ENCODE results near the gene KIAA1328.
A peak's percentile ranks its signal among the peaks of the same experiment; 100 is the strongest.

The KIAA1328 gene

DNA sequence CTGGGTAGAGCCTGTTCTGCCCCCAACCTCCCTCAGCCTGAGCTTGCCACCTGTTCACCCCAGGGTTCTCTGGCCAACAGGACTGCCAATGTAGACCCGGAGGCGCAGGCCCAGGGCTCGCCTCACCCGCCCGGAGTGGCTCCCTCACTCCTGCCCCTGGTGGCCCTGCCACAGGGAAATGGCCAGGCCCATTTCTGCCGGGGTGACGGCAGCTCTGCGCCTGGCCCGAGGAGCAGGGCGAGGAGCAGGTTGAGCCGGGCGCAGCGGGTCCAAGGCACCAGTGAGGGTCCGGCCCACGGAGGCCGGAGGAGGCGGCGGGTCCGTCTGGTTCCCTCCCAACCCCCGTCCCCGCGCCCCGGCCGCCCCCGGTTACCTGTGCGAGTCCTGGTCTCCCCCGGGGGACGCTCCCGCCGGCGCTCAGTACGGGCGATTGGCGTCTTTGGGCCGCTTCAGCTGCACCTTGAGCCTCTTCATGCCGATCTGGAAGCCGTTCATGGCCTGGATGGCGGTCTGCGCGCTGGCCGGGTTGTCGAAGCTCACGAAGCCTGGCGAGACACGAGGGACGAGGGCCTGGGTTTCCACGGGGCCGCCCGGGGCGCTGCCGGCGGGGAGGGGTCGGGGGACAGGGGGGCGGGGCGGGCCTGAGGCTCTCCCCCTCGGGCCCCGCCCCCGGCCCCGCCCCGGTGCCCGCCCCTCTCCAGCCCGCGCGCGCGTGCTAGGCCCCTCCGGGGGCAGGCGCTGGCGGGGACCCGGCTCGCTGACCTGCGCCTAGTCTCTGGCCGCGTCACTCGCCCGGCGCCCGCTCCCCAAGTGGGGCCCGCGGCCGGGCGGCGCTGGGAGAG, 424.7 kb downstream of the KIAA1328 start:
- Mint-ChIP-seq H3K27ac (no peak overlapping the region), H3K4me1 (ENCODE audit: low read depth) (peaks cover 6% of the 10 kb centered on the region), H3K27me3 (peaks cover 65% of the 10 kb centered on the region), H3K4me3 (no peak overlapping the region), H3K9me3 (peaks cover 1% of the 10 kb centered on the region), H3K36me3 (ENCODE audit: low read depth) (no peaks in the 10 kb centered on the region)
- DNase-seq: no peak

- no peak for DNase-seq
- peaks cover 6% of the 10 kb centered on the region for H3K4me1 Mint-ChIP-seq (ENCODE audit: low read depth)
- no peak overlapping the region for H3K27ac Mint-ChIP-seq
- peak overlapping the region; percentile 60 for H3K4me3 Mint-ChIP-seq
- H3K27me3 Mint-ChIP-seq: peaks cover 68% of the 10 kb centered on the region
- no peaks in the 10 kb centered on the region for H3K36me3 Mint-ChIP-seq (ENCODE audit: low read depth)
- H3K9me3 Mint-ChIP-seq: no peaks in the 10 kb centered on the region
Observed at GRCh38 chr18:37254236-37254754, 425.4 kb downstream of the KIAA1328 start.

GRCh38 chr18:37254973-37255372, 426.0 kb downstream of the KIAA1328 start:
- Mint-ChIP-seq H3K9me3 (no peaks in the 10 kb centered on the region), H3K4me1 (ENCODE audit: low read depth) (peaks cover 6% of the 10 kb centered on the region), H3K4me3 (peak overlapping the region; percentile 60), H3K27me3 (peaks cover 67% of the 10 kb centered on the region), H3K27ac (no peak overlapping the region), H3K36me3 (ENCODE audit: low read depth) (no peaks in the 10 kb centered on the region)
- DNase-seq: no peak

DNA sequence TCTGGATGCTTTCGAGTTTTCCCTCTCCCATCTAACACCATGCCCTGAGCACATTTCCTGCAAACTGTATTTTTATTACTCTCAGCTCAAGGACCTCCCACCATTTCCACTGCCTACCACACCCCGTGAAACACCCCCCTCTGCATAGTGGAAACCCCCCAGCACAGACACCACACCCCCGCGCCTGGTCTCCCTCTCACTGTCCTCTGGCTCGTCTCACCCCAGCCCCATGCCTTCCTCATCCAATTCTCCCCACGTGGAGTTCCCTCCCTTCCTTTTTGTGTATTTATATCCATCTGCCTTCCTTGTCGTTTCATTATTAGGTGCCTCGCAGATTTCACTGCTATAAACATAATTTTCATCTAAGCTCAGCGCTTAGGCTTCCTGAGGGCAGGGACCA, 429.2 kb downstream of the KIAA1328 start:
- H3K4me3 Mint-ChIP-seq: no peak overlapping the region
- H3K27me3 Mint-ChIP-seq: peaks cover 47% of the 10 kb centered on the region
- H3K36me3 Mint-ChIP-seq (ENCODE audit: low read depth): no peaks in the 10 kb centered on the region
- no peaks in the 10 kb centered on the region for H3K9me3 Mint-ChIP-seq
- H3K4me1 Mint-ChIP-seq (ENCODE audit: low read depth): peaks cover 4% of the 10 kb centered on the region
- H3K27ac Mint-ChIP-seq: no peak overlapping the region
- no peak for DNase-seq

- H3K27me3 Mint-ChIP-seq: peaks cover 48% of the 10 kb centered on the region
- no peak overlapping the region for H3K4me3 Mint-ChIP-seq
- peaks cover 4% of the 10 kb centered on the region for H3K4me1 Mint-ChIP-seq (ENCODE audit: low read depth)
- H3K27ac Mint-ChIP-seq: no peak overlapping the region
- no peaks in the 10 kb centered on the region for H3K9me3 Mint-ChIP-seq
- DNase-seq: no peak
- H3K36me3 Mint-ChIP-seq (ENCODE audit: low read depth): no peaks in the 10 kb centered on the region
Observed at GRCh38 chr18:37258819-37259218, 429.9 kb downstream of the KIAA1328 start.

DNA sequence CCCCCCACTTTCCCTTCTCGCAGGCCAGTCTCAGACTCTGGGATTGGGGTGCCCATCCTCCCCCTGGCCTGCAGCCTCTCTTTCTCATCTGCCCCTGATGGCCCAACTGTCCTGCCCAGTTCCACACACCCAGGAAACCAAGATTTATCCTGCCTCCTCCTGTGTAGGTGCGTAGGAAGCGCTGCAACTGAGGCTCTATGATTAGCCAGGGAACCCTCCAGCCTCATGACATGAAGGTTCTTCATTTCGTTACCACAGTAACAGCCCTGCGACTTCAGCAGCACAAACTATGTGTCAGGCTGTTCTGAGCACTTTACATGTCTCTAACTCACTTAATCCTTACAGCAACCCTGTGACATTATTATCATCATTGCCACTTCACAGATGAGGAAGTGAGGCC, 430.8 kb downstream of the KIAA1328 start:
- Mint-ChIP-seq H3K27me3 (peaks cover 47% of the 10 kb centered on the region), H3K36me3 (ENCODE audit: low read depth) (no peaks in the 10 kb centered on the region), H3K9me3 (no peaks in the 10 kb centered on the region), H3K27ac (no peak overlapping the region), H3K4me3 (no peak overlapping the region), H3K4me1 (ENCODE audit: low read depth) (peaks cover under 1% of the 10 kb centered on the region)
- no peak for DNase-seq

DNA sequence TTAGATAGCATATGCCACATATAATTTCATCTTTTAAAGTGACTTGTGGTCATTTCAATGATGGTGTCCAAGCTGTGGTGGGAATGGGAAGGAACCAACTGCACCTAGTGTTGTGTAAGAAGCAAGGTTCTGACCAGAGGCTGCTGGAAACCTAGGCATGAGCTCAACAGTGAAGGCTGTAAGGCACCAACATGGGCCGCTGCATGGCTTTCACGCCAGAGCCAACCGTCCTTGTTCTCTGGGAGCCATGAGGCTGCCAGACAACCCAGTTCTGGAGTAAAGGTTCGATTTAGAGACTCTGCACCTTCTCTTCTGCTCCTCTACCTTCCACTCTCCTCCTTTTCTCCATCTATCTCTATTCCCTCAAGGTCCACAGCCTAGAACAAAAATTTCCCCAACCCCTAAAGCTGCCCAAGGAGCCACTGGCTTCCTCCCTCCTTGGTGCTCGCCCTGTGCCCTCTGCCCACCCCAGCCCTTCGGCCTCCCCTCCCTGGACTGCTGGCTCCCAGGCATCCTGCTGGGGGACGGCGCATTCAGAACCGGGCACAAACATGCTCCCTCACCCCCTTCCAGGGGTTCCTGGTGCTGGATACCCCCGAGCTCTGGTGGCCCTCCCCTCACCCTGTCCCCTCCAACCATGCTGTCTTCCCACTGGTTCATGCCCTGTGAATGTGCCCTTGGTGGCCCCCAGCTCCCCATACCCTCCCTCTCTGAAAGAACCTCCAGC, 431.6 kb downstream of the KIAA1328 start:
- no peak for DNase-seq
- H3K9me3 Mint-ChIP-seq: peaks cover 3% of the 10 kb centered on the region
- no peak overlapping the region for H3K27ac Mint-ChIP-seq
- H3K4me3 Mint-ChIP-seq: no peak overlapping the region
- no peaks in the 10 kb centered on the region for H3K4me1 Mint-ChIP-seq (ENCODE audit: low read depth)
- H3K36me3 Mint-ChIP-seq (ENCODE audit: low read depth): no peaks in the 10 kb centered on the region
- peaks cover 44% of the 10 kb centered on the region for H3K27me3 Mint-ChIP-seq

DNA sequence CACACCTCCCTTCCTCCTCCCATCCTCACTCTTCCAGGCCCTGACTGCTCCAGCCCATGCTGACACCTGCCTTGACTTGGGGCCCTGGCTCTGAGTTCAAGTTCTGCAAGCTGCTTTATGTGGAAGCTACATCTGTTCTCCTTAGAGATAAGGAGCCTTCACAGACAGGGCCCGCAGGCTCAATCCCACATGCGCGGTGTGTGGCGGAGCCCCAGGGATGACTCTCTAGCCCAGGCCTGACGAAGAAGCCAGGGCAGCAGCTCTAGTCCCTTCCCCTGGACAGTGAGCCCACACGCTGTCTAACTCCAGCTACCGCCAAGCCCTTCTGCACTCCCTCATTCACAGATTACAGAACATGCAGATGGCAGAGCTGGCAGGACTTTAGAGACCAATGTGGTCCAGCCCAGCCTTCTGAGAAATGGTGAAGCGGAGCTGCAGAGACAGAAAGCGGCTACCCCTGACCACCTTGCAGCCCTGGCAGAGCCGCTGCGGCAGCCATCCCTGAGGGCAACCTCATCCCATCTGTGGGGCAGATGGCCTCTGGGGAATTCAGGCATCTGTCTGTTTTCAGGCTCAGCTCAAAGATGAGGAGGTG, 432.4 kb downstream of the KIAA1328 start:
- Mint-ChIP-seq H3K4me1 (ENCODE audit: low read depth) (no peaks in the 10 kb centered on the region), H3K4me3 (no peak overlapping the region), H3K36me3 (ENCODE audit: low read depth) (no peaks in the 10 kb centered on the region), H3K9me3 (peaks cover 3% of the 10 kb centered on the region), H3K27me3 (peaks cover 37% of the 10 kb centered on the region), H3K27ac (no peak overlapping the region)
- DNase-seq: no peak

GRCh38 chr18:37261988-37262387, 433.1 kb downstream of the KIAA1328 start:
- no peaks in the 10 kb centered on the region for H3K4me1 Mint-ChIP-seq (ENCODE audit: low read depth)
- H3K27me3 Mint-ChIP-seq: peaks cover 34% of the 10 kb centered on the region
- H3K4me3 Mint-ChIP-seq: no peak overlapping the region
- no peak overlapping the region for H3K27ac Mint-ChIP-seq
- H3K9me3 Mint-ChIP-seq: peaks cover 3% of the 10 kb centered on the region
- H3K36me3 Mint-ChIP-seq (ENCODE audit: low read depth): no peaks in the 10 kb centered on the region
- DNase-seq: no peak

GRCh38 chr18:37264956-37265355, 436.0 kb downstream of the KIAA1328 start:
- peaks cover 18% of the 10 kb centered on the region for H3K27me3 Mint-ChIP-seq
- no peak overlapping the region for H3K27ac Mint-ChIP-seq
- peaks cover 3% of the 10 kb centered on the region for H3K9me3 Mint-ChIP-seq
- H3K4me3 Mint-ChIP-seq: no peak overlapping the region
- no peak for DNase-seq
- H3K36me3 Mint-ChIP-seq (ENCODE audit: low read depth): no peaks in the 10 kb centered on the region
- H3K4me1 Mint-ChIP-seq (ENCODE audit: low read depth): no peaks in the 10 kb centered on the region

- Mint-ChIP-seq H3K4me3 (no peak overlapping the region), H3K36me3 (ENCODE audit: low read depth) (no peaks in the 10 kb centered on the region), H3K9me3 (peaks cover 3% of the 10 kb centered on the region), H3K27ac (no peak overlapping the region), H3K27me3 (peaks cover 18% of the 10 kb centered on the region), H3K4me1 (ENCODE audit: low read depth) (no peaks in the 10 kb centered on the region)
- DNase-seq: no peak
Observed at GRCh38 chr18:37265382-37265781, 436.5 kb downstream of the KIAA1328 start.

- no peak overlapping the region for H3K27ac Mint-ChIP-seq
- H3K36me3 Mint-ChIP-seq (ENCODE audit: low read depth): no peaks in the 10 kb centered on the region
Observed at GRCh38 chr18:37266290-37266689, 437.4 kb downstream of the KIAA1328 start.

DNA sequence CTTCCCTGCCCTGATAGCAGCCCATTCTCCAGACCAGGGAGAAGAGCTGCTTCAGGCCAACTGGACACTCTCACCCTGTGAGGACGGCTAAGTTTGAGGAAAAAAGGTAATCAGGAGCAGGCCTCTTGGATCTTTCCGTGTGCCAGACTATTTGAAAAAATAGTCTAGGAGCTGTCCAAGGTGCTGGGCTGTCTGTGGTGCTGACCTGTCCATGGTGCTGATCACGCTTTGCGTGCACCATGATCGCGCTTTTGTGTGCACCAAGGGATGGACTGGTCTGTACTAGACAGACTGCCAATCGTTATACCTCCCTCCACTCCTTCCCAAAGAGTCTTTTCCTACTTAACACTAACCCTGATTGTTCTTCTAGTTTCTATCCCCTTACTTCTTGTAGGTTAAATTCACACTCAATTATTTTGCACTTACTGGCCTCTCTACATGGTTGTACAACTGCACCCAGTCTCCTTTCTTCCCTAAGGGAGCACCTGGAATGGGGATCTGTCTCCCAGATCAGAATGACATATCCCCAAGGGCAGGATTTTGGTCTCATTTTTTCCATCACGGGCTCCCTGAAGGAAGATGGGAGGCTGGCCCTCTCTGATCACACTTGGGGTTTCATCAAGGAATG, 441.2 kb downstream of the KIAA1328 start:
- Mint-ChIP-seq H3K4me1 (ENCODE audit: low read depth) (no peaks in the 10 kb centered on the region), H3K27me3 (peaks cover 19% of the 10 kb centered on the region), H3K4me3 (no peak overlapping the region), H3K36me3 (ENCODE audit: low read depth) (no peaks in the 10 kb centered on the region), H3K9me3 (peaks cover under 1% of the 10 kb centered on the region), H3K27ac (no peak overlapping the region)
- no peak for DNase-seq

More at GRCh38 chr18:37266290-37266689, 437.4 kb downstream of the KIAA1328 start:
- DNase-seq: no peak
- H3K4me1 Mint-ChIP-seq (ENCODE audit: low read depth): no peaks in the 10 kb centered on the region
- H3K27me3 Mint-ChIP-seq: peaks cover 18% of the 10 kb centered on the region
- H3K4me3 Mint-ChIP-seq: no peak overlapping the region
- H3K9me3 Mint-ChIP-seq: peaks cover 3% of the 10 kb centered on the region

DNA sequence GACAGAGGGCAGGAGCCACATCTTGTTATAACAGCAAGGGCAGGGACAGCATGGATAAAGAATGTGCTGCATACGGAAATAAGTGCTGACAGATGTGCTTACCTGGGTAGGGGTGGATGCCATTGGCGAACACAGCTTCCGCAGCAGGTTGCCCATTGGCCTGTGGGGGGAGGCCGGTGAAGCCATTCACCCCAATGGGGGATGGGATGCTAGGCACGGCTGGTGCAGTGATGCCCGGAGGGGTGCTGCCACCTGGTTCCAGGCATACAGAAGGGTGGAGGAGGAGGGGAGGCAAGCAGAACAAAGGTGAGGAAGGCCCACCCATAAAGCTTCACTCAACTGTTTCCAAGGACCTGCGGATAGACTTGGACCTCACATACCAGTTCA, 441.7 kb downstream of the KIAA1328 start:
- Mint-ChIP-seq H3K36me3 (ENCODE audit: low read depth) (no peaks in the 10 kb centered on the region), H3K27ac (no peak overlapping the region), H3K4me3 (no peak overlapping the region), H3K27me3 (peaks cover 22% of the 10 kb centered on the region), H3K9me3 (no peaks in the 10 kb centered on the region), H3K4me1 (ENCODE audit: low read depth) (peaks cover 2% of the 10 kb centered on the region)
- DNase-seq: no peak

Data from activated T-cell treated with anti-CD3 and anti-CD28 coated beads, Interleukin-2, amount 50 U/mL, for 24 hours (primary cell).